Stimulated activated CD4-positive, alpha-beta T cell treated with anti-CD3 and anti-CD28 coated beads, Interleukin-2, amount 100 ng/mL, for 4 hours (primary cell): ENCODE measurements around the gene FOXE3.

Experiments
- DNase-seq: peaks from one replicate; pipeline ENCODE4 v3.0.0-alpha.2; 2020; ENCODE audit warnings: low read depth

Gene FOXE3

DNA sequence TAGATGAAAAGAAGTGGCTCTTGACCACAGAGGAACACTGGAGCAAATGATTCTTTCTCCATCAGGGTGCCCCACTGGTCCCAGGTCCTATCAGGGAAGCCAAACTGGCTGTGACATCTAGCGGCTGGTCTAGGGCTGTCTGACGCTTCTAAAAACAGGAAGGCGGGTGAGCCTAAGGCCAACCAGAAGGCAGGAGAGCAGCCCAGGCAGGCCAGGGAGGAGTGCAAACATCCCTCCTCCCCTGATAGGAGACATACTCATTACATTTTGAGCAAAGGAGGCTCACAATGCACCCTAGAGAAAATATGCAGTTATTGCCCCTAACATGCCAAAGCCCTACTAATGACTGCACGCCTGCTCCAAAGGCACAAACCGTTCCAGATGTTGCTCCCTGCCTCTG is 10.4 kb upstream of the FOXE3 start:
- DNase-seq: no peak

GRCh38 chr1:47406966-47407365 is 9.1 kb upstream of the FOXE3 start:
- no peak for DNase-seq

- no peak for DNase-seq
Measured at GRCh38 chr1:47407481-47407880, 8.6 kb upstream of the FOXE3 start.

GRCh38 chr1:47409311-47410067 is 6.6 kb upstream of the FOXE3 start:
- DNase-seq: no peak

DNA sequence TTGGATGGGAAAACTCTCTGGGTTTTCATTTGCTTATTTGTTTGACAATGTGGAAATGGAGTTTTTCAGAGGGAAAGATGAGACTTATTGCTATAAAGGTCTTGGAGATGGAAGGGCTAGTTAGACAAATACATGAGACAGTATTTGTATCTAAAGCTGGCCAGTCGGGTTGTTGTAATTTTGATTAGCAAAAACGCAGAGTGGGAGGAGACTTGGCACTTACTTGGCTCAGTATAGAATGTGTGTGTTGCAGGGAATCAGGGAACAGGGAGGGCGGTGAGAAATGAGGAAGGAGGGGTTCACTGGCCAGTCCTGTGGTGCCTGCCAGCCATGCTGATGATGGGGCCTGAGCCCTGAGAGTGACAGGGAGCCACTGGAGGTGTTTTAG is 6.0 kb upstream of the FOXE3 start:
- no peak for DNase-seq

DNA sequence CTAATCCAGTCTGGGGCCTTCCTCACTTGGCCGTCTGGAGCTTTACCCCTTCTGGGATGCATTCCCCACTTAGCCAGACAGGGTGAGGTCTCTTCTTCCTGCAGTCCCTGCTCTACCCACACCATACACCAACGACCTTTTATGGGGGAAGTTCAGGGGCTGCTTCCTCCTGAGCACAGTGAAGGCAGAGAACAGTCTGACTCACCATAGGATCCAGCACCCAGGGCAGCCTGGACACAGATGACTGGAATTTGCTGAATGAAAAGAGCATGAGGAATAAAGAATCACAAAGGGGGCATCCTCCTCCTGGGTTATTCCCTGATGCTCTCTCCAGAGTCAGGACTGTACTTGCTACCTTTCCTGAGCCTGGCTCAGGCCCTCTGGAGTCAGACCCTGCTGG is 4.6 kb upstream of the FOXE3 start:
- no peak for DNase-seq

DNA sequence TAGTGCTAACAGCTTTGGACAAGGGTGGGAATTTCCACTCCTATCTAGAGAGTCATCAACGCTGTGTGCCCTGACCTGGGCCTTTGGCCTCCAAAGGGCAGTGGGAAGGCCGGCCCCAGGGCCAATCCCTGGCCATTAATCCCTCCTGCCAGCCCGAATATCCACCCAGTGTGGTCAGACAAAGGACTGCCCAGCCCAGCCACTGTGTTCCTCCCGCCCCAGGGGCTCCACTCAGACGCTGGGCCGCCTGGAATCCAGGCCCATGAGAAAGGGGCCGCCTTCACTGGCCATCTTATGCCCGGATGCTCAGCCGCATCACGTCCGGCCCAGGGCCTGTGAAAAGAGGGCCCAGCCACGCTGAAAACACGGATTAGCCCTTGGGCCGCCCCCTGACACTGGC is 3.6 kb upstream of the FOXE3 start:
- DNase-seq: no peak

DNA sequence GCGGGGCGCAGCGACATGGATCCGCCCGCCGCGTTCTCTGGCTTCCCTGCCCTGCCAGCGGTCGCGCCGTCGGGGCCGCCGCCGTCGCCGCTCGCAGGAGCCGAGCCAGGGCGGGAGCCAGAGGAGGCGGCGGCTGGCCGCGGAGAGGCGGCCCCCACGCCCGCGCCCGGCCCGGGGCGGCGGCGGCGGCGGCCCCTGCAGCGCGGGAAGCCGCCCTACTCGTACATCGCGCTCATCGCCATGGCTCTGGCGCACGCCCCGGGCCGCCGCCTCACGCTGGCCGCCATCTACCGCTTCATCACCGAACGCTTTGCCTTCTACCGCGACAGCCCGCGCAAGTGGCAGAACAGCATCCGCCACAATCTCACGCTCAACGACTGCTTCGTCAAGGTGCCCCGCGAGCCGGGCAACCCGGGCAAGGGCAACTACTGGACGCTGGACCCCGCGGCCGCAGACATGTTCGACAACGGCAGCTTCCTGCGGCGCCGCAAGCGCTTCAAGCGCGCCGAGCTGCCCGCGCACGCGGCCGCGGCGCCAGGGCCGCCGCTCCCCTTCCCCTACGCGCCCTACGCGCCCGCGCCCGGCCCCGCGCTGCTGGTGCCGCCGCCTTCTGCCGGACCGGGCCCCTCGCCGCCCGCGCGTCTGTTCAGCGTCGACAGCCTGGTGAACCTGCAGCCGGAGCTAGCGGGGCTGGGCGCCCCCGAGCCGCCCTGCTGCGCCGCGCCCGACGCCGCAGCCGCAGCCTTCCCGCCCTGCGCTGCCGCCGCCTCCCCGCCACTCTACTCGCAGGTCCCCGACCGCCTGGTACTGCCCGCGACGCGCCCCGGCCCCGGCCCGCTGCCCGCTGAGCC is 459 bp downstream of the FOXE3 start:
- DNase-seq: no peak

DNA sequence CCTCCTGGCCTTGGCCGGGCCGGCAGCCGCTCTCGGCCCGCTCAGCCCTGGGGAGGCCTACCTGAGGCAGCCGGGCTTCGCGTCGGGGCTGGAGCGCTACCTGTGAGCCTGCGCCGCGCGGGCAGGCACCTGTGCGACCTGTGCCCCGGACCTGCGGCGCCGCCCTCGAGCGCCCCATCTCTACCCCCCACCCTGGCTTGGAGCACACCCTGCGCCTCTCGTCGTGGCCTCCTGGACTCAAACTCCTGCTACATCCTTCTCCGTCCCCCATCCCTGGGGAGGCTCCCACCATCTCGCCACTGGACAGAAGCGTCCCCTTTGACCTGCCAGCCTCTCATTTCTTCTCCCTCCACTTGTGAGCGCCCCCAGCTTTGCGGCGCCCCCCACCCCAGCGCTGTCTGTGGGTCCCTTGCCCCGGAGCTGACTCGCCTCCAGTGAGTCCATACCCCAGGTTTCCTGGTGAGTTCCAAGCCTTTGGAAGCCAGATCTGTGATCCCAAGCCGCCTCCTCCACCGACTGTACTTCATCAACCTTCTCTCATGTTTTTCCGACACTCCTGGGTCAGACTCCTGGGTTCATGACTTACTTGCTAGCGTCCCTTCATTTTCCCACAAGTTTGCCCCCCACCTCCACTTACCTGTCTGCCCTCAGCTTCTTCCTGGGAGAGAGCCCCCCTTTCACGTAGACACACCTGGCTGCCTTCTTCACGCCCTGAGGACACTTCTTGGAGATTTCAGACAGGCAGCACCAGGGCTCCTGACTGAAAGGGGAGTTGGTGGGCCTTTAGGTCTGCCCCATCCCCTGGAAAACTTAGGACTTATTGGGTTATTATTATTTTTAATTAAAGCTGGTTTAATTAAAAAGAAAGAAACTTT is 1.3 kb downstream of the FOXE3 start:
- DNase-seq: no peak

- DNase-seq: no peak
Measured at GRCh38 chr1:47418122-47418521, 2.0 kb downstream of the FOXE3 start.

DNA sequence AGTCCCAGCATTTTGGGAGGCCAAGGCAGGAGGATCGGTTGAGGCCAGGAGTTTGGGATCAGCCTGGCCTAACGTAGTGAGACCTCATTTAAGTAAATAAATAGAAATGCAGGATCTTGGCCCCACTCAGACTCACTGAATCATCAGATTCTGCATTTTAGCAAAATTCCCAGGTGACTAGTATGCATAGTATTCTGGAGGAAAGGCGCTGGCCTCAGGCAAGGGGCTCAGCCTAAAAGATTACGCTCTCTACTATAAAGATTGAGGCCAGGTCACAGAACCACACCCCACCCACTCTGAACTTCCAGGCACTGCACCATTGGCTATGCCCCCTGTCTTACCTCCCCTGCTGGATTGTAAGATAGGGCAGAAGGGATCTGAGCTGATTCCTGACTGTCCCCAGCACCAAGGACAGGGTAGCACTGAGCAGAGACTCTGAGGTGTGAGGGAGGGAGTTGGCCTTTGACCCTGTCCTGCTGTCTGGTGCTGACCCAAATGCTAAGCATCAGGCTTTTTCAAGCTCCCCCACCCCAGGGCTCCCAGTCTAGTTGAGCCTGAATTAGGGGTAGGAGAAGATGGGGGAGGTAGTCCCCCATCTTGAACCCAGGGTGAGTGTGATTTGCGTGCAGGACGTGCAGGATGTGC is 2.7 kb downstream of the FOXE3 start:
- DNase-seq: no peak

- DNase-seq: no peak
Measured at GRCh38 chr1:47420547-47420946, 4.5 kb downstream of the FOXE3 start.

DNA sequence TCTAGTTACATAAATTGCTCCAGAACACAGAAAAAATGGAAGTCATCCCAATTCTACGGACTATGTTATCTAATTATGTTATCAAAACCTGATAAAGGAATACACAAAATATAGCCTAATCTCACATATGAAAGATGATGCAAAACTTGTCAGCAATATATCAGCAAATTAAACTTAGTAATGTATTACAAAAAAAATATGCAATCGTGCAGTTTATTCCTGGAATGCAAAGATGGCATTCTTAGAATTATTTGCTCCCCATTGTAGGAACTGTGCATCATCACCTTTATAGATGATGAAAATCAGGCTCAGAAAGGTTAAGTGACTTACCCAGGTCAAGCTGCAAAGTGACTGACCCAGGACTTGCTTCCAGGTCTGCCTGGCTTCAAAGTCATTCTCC is 7.8 kb downstream of the FOXE3 start:
- no peak for DNase-seq

- DNase-seq: no peak
Measured at GRCh38 chr1:47424336-47424982, 8.4 kb downstream of the FOXE3 start.

- no peak for DNase-seq
Measured at GRCh38 chr1:47431534-47431933, 15.4 kb downstream of the FOXE3 start.

- DNase-seq: peak; percentile 35
Measured at GRCh38 chr1:47432071-47433036, 16.3 kb downstream of the FOXE3 start.

DNA sequence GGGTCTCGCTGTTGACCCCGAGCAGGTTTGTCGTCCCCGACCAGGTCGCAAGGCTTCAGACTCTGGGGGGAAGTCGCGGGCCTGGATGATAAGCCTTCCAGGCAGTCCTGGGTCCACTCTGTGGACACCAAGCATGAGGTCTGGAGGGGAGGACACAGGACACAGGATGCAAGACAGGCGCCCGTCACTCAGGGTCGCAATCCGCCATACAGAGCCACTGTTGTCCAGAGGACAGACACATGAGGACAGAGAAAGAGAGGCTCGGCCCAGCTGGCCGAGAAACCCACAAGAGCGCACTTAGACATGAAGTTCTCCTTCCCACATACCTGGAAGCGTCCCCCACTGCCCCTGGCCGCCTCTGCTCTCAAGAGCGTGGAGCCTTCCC is 16.9 kb downstream of the FOXE3 start:
- DNase-seq: no peak

DNA sequence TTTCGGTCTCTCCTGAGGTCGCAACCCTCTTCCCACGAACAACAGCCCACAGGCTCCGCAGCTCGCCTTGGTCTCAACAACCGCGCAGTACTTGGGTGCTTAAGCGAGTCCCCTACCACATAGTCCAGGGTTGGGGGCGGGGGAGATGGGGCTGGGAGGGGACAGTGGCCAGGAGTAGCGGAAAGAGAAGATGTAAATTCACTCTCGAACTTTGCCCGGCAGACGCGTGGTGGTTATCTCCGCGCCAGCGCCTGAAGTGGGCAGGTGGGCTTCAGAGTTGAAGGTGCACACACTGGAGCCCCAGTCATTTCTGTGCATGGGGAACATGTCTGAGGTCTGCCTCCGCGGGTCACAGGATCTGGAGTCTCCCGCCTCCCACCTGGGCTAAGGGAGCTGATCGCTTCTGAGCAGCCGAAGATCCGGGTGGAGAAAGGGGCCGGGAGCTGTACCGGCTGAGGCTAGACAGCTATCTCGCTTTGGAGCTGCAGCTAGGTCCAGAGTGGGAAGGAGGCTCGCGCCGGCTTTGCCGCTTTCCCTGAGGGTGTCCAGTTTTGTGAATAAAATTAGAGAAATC is 17.5 kb downstream of the FOXE3 start:
- no peak for DNase-seq

DNA sequence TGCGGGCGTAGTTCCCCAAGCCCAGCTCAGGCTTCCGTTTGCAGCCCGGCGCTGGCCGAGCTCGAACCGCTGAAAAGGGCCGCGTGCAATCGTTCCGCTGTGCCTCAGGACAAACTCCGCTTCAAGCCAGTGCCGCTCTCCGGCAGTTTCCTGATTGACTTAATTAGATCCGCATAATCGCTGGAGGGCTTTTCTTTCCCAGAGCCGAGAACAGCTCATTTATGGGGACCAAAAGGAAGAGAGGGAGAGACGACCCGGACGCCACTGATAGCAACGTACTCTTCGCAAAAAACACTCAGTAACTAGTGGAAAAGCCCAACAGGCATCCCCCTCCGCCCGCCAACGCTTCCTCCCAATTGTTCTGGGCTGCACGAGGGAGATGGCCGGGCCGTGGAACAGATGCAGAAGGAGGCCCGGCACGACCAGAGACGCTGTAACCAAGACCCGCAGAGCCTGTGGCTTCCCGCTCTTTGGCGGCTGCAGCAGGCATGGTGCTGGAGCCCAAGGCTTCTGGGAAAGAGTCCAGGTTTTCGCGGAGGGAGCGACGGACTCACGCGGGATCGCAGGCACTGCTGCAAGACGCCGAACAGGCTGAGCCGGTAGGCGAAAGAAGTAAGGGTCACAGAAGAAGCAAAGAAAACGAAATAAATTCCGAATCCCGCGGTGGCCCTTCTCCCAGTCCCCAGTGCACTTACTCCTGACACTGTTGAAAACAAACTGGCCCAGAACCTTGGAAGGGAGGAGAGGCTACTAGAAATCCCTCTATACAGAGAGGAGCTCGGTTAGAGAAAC is 18.2 kb downstream of the FOXE3 start:
- DNase-seq: no peak
